ENCODE data around the gene TMEM171.

TMEM171 gene

GRCh38 chr5:73143716-73144115, 23.3 kb downstream of the TMEM171 start:
- no peak for TF ChIP-seq CTCF (IDR thresholded peaks at IDR 0.05; ENCODE audit: insufficient read depth, low read depth, low read length, missing control alignments)
- H3K4me3 ChIP-seq (ENCODE audit: low read depth, low read length), result no peak overlapping the region
- DNase-seq (ENCODE audit: low read depth), result no peak

GRCh38 chr5:73149540-73149939, 29.2 kb downstream of the TMEM171 start:
- no peak for DNase-seq (ENCODE audit: low read depth)
- TF ChIP-seq CTCF (IDR thresholded peaks at IDR 0.05; ENCODE audit: insufficient read depth, low read depth, low read length, missing control alignments), result no peak
- H3K4me3 ChIP-seq (ENCODE audit: low read depth, low read length), result no peak overlapping the region

GRCh38 chr5:73150876-73151275, 30.5 kb downstream of the TMEM171 start:
- no peak for TF ChIP-seq CTCF (IDR thresholded peaks at IDR 0.05; ENCODE audit: insufficient read depth, low read depth, low read length, missing control alignments)
- DNase-seq (ENCODE audit: low read depth), result no peak
- no peak overlapping the region for H3K4me3 ChIP-seq (ENCODE audit: low read depth, low read length)

GRCh38 chr5:73151766-73152410, 31.5 kb downstream of the TMEM171 start:
- H3K4me3 ChIP-seq (ENCODE audit: low read depth, low read length), result no peak overlapping the region
- TF ChIP-seq CTCF (IDR thresholded peaks at IDR 0.05; ENCODE audit: insufficient read depth, low read depth, low read length, missing control alignments), result no peak
- DNase-seq (ENCODE audit: low read depth), result no peak

GRCh38 chr5:73152411-73153388, 32.3 kb downstream of the TMEM171 start:
- no peak for DNase-seq (ENCODE audit: low read depth)
- no peak overlapping the region for H3K4me3 ChIP-seq (ENCODE audit: low read depth, low read length)
- TF ChIP-seq CTCF (IDR thresholded peaks at IDR 0.05; ENCODE audit: insufficient read depth, low read depth, low read length, missing control alignments), result no peak

- DNase-seq (ENCODE audit: low read depth), result no peak
- no peak overlapping the region for H3K4me3 ChIP-seq (ENCODE audit: low read depth, low read length)
- no peak for TF ChIP-seq CTCF (IDR thresholded peaks at IDR 0.05; ENCODE audit: insufficient read depth, low read depth, low read length, missing control alignments)
Measured at GRCh38 chr5:73153513-73153912, 33.1 kb downstream of the TMEM171 start.
